Globus pallidus (tissue), 1 donor: ENCODE results near the gene CCDC169.
"Not testable (repeated sequence)": the region's sequence is repeated elsewhere in the genome, so short reads cannot be mapped to it uniquely, and the experiment has no call there.

Experiments
- DNase-seq: peaks from one replicate; pipeline ENCODE4 v3.0.0-alpha.2; 2015; ENCODE audit warnings: low spot score

The CCDC169 gene

DNA sequence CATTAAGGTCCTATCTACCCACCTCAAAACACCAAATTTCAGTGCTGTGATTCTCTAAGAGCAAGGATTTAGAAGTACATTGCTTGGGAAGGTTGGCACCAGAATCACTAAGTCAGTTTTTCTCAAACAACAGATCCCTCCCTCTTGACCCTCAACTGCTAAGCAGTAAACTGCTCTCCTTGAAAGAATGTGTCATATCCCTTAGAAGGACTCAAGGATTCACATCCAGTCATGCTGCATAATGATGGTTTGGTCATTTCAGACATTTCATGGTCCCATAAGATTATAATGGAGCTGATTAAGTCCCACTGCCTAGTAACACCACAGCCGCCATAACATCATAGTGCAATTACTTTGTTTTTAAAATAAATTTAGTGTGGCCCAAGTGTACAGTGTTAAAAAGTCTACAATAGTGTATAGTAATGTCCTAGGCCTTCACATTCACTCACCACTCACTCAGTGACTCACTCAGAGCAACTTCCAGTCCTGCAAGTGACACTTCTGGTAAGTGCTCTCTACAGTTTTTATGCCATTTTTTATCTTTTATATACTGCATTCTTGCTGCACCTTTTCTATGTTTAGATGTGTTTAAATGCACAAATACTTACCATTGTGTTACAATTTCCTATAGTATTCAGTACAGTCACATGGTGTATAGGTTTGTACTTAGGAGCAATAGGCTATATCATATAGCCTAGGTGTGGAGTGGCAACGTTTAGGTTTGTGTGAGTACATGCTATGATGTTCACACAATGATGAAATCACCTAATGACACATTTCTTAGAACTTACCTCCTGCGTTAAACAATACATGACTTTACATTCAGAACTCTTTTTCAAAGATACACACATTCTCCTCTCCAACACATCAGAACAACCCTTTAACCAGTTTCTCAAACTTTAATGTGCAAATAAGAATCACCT, 15.7 kb upstream of the CCDC169 start:
- DNase-seq = no peak

DNA sequence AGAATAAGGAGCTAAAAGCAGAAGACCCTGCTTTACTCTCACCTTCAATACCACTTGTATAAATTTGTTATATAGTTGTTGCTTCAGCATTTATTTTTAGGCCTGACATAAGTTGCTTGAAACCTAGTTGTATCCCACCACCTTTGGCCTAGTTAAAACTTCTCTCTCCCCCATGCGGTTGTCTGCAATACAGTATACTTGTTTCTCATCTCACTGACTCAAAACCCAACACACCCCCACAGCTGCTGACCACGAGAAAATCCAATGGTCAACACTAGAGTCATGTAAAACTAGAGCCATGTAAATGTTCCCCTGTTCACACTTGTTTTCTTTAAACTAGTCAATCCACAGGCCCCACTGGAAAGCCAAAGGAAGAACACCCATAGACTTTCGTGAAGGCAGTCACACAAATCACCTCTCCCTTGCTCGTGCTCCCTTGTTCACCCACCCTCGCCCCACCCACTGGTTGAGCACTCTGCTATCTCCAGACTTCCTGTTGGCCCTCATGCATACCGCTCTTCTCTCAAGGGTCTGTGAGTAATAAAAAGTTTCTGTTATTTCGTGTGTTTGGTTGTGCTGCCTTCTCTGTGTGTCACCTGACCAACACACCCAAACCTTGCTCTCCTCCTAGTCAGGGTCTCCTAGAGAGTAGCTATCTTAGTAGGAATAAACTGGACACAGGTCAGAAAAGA, 12.9 kb upstream of the CCDC169 start:
- DNase-seq = no peak

DNA sequence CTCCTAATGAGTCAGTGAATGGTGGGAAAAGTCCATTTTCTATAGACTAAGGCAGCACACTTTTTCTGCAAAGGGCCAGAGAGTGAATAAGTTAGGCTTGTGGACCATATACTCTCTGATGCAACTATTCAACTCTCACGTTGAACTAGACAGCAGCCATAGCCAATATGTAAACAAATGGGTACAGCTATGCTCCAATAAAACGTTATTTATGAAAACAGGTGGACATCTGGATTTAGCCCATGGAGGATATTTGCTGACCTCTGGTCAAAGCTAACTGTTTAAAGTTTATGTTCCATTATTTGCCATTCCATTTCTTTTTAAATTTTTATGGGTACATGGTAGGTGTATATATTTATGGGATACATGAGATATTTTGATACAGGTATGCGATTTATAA, 4.7 kb upstream of the CCDC169 start:
- DNase-seq = no peak

DNA sequence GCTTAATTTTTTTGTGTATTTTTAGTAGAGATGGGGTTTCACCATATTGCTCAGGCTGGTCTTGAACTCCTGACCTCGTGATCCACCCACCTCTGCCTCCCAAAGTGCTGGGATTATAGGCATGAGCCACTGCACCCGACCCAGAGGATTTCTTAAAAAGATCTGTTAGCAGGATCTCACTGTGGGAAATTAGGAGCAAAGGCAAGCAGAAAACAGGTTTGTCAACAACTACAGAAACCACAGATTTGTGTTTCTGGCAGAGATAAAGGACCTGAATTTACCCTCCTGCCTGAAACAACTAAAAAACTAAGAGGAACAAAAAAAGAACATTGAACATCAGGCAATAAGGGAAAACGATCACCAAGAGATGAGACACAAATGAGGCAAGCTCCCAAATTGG, 1.9 kb upstream of the CCDC169 start:
- DNase-seq = not testable (repeated sequence)

DNA sequence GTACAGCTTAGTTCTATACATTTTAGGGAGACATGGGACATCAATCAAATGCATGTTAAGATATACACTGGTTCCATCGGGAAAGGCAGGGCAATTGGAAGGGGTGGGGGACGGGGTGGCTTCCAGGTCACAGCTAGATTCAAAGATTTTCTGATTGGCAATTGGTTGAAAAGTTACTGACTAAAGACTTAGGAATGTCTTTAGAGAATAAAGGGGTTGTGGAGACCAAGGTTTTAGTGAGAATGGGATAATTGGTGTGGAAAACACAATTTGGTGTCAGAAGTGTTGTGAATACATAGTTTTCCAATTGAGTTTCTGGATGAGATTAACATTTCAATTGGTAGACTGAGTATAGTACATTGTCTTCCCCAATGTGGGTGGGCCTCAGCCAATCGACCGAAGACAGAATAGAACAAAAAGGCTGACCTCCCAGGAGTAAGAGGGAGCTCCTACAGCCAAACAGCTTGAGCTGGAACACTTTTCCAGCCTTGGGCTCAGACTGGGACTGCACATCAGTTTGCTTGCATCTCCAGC, 988 bp upstream of the CCDC169 start:
- DNase-seq = peak; percentile 22

DNA sequence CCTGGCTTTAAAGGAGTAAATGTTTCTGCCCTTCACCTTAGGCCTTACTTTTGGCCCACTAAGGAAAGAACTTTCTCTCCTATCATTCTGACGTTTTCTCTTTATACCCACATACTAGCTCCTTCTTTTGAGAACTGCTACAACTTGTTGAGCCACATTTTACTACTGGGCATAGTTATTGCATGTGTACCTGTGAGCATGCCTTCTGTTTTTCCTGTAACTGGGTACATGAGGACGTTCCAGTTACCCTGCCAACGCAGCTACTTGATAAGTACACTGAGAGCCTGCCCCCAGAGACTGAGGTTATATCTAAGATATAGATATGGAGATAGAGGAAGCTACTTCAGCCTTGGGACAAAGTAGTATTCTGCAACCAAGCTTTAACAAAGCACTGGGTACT, 3.5 kb downstream of the CCDC169 start:
- DNase-seq = no peak

DNA sequence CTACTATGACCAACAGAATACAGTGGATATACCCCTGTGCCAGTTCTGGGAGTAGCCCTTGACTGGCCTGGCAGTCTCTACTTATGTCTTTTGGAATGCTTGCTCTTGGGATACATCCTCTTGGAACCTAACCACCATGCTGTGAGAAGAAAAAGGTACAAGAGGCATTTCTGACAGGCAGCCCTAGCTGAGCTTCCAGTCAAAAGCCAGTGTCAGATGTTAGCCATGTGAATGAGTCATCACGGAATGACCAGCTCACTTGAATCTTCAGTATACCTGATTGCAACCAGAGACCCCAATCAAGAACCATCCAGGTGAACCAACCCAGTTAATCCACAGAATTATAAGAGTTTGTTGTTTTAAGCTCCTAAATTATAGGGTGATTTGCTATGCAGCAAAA, 4.1 kb downstream of the CCDC169 start:
- no peak for DNase-seq

DNA sequence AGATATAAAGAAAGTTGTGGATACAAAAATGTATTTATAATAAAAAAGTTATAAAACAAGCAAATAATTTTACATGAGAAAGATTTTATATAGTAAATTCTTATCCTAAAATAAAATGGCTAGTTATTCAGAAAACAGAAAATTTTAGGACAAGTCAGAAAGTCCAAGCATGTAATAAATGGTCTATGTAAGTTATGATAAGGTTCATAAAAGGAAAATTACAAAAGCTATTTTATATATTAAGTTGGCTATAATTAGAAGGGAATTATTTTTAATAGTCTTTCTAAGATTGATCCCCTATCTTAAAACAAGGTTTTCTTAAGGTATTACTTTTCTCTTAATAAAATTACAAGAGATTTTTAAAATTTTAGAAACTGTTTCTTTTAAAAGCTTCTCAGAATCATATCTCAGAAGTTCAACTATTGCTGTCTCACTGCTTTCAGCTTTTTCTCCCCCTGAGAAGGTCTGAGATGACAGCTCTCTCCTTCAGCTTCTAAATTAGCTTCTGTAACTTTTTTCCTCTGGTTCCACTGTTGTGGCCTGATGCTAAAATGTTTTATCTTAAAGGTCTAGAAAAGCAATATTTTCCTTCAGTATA, 8.7 kb downstream of the CCDC169 start:
- DNase-seq = no peak

DNA sequence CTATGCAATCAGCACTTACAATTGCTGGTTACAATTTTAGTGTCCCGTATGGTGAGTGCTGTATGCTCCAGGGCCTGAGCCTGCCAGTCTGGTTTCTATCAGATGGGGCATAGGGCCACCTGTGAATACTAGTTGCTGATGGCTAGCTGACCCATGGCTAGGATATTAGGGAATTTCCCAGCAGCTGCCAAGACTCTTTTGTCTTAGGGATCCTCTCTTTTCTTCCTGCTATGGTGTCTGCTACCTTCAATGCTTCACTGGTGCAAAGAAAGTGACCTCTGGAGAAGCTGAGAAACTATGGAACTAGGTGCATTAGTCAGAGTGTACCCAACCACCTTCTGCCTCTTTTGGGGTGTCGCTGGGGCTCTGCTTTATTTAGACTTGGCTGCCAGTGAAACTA, 11.6 kb downstream of the CCDC169 start:
- DNase-seq = no peak

DNA sequence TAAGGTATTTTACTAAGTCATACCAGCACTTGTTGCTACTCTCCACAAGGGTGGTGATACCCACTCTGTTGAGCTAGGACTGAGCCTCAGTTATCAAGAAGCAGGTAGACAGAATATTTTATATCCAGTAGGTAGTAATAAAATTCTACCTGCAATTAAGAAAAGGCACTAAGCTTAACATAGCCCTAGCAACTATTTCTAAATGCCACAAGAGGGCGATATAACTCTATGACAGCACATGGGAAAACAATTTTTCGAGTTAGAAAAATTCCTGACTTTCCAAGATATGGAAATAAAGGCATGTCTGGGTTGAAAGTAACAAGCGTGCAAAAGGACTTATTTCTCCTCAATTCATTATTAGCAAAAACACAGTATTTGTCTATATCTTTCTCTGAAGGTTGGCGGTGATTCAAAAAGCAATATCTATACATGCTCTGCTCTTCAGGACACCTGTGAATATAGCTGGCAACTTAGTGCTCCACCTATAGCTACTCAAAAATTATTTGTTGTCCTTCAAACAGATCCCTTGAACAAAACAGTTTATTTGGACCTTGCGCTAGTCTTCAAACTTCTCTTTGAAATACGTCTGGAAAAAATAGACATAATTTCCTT, 14.7 kb downstream of the CCDC169 start:
- DNase-seq = peak; percentile 24

DNA sequence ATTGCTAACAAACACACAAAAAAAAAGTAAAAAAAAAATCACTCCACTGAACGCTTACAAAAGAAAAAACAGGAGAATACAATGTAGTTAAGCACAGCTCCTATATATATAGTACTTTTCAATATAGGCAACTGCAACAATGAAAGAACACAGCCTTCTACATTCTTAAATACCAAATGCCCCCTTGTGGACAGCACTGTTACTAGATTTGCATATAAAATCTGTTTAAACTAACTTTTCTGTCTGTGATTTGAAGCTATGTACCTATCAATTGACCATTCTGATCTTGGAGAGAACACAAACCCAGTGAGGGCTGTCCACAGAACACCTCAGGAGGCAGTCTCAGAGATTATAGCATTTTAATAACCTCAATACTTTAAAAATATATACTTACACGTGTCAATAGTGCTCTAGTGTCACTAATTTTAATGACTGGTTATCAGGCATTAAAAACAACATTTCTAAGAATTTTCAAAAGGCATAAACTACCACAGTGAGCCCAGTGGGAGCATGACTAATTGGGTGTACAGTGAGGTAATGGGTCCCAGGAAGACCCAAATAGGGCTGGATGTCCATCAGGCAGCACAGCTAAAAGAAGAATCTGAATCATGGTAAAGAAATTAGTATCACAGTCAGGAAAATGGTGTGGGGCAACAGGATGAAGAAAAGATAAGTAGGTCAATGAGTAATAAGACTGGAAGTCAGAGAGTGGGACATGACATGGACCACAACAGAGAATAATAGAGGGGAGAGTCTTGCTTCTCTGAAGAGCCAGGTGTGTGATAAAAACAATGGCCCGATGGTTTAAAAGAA, 22.2 kb downstream of the CCDC169 start:
- DNase-seq = peak; percentile 24

DNA sequence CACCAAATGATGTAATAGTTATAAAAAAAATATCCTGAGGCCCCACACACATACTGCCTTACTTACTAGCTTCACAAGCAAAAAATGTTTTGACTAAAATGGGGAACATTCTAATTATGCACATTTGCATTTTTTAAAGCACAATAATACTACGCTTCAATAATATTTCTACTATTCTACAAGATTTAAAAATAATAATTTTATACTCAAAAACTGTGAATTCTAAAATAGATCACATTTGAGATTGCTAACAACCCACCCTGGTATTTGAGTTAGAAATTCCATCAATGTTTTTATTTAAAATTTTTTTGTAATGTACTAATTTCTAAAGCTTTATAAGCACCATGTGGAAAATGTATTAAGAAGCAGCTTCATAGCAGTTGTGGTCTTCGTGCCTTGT, 24.2 kb downstream of the CCDC169 start:
- DNase-seq = no peak

DNA sequence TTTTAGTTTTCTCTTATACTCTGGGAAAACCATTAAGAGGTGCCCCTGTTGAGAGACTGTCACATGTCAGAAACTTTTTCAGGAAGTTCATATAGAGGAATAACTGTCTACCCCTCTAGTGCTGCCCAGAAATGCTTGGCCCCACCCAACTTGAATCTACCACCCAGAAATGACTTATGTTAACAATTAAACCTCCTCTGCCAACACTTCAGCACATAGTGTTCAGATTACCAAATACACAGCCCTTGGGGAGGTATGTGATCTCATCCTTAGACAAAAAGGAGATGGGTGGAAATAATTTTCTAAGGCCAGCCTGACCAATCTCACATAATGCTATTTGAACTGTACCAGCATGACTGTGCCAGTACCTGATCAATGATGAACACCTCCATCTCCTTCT, 35.6 kb downstream of the CCDC169 start:
- no peak for DNase-seq

DNA sequence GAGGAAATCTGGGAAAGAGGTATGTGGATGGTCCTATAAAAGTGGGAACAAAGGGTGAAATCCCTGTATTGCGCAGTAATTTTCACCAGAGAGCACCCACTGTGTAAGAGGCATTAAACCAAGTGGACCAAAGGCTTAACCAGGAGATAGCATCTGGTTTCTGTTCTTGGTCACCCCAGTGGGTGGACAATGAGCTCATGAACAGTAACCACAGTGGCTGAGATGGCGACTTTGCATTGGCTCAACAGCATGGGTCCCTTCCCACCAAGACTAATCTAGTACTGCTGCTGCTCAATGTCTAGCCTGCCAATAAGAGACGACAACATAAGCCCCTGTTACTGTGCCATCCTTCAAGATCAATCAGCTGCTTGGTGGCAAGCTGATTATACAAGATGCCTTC, 36.6 kb downstream of the CCDC169 start:
- no peak for DNase-seq

DNA sequence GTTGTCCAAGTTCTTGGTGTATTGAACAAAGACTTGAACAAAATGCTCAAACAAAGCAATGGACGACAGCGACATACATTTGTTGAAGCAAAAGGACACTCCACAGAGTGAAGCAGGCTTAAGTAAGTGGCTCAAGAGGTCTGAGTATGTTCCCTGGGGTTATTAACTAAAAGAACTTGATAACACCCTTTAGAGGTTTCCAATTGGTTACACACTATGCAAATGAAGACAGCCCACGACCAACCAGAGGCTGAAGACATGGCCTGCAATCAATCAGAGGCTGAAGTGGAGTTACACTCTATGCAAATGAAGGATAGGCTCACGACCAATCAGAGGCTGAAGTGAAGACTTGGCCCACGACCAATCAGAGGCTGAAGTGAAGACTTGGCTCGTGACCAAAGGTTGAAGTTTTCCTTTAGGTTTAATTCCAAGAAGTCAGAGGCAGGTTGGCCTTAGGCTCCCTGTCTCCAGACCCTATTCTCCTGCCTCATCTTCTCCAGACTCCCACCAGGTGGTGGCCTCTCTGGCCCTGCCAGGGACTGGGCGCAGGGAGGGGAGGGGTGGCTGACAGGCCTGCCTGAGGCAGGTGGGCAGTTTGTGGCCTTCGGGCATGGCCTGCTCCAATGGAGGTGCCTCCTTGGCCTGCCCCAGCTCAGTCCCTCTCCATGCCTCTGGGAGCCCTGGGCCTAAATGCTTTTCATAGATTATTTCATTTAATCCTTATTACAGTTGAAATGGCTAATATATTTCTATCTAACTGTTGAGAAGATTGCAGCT, 38.1 kb downstream of the CCDC169 start:
- DNase-seq = no peak

DNA sequence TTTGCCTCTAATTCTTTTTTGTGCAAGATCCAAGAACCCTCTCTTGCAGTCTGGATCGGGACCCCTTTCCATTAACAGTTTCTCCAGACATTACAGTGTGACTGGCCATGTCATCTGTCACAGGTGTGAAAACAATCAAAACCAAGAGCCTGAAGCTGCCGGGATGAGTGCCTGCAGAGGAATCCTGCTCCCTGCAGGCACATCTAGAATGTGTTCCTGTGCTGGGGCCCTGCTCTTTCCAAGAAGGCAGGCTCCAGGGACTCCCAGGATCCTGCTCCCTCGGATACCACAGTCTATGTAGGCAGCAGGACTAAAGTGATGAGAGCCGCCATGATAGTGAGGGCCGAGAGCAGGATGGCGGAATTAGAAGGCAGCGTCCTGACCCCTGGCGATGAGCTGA, 38.8 kb downstream of the CCDC169 start:
- DNase-seq = no peak

DNA sequence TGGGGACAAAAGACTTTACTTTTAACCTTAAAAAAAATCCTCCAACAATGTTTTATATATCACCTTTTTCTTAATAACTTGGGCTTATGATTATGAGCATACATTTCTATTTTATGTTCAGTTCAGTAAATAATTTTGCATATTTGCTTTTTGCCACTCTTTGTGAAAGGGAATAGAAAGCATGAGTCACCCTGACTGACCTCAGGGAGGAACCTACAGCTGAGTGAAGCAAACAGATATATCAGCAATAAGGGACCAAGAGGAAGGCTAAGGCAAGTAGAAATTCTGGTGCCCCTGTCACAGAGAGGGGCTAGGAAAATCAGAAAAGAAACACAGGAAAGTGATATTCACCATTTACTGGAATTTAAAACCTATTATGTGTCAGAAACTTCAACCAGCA, 46.1 kb downstream of the CCDC169 start:
- DNase-seq = no peak

DNA sequence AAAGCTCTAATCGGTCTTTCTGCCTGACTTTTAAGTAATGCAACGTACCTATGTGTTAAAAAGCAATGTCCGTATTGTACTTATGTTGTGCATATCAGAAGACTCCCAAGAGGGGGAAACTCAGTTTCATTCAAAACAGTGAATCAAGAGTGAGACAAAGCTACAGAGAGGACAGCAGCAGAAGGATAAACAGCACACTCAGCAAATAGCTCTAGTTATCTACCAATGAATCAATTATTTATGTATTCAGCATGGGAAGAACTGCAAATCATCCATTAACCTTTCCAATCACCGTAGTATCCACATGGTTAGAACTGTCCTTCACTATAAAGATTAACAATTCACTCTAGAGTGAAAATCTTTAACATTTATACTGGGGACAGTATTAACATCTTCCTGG, 46.6 kb downstream of the CCDC169 start:
- no peak for DNase-seq

DNA sequence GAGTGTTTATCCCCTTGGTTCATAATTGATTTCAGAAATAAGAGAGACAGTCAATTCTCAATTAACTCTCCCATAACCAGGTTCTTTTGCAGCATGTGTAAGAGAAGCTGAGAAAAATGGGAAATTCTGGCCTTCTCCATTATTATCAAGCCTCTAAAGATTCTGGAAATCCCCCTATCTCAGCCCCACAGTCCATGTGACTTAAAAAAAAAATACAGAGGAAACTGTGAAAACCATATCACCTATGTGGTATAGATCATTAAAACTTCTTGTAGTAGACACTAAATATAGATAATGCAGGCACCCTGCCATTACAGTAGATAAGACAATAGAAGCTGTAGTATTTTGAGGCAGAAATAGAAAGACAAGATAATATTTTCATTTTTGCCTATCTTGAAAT, 48.9 kb downstream of the CCDC169 start:
- no peak for DNase-seq

DNA sequence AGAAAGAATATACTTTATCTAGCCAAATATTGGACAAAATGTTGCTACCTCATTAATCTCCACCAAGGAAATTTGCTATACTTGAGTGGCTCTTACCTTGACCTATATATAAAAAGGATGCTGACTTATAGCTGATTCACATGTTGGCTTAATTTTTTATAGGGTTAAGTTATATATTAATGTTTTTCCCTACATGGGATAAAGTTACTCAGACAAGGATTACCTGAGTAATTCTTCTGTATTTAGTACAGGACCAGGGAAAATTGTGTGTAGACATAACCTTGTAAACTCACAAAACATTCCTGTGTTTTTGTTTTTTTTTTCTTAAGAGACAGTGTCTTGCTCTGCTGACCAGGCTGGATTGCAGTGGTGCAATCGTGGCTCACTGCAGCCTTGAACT, 52.6 kb downstream of the CCDC169 start:
- DNase-seq = no peak

DNA sequence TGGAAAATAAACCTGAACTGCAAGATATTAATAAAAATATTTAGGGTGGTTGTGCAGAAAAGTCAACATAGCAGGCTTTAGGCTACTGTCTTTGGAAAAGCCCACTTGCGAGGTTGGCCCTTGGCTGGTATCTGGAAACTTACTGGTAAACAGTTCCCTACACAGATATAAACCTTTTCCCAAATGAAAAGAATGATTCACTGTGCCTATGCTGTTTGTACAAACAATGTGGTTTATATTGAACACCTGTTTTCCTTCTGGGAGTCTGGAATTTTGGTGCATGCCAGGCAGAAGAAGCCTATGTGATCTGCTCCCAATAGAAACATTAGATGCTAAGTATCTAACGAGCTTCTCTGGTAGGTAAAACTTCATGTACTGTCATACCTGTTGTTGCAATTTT, 53.5 kb downstream of the CCDC169 start:
- DNase-seq = no peak
